ENCODE data around the gene FFAR1. TPM values are rescaled to one million over a fixed set of nuclear protein-coding genes. Genes with fewer than 3 reads are reported as not detected.

Gene FFAR1
- total RNA-seq, 4 donors from 2014 or later: not detected

DNA sequence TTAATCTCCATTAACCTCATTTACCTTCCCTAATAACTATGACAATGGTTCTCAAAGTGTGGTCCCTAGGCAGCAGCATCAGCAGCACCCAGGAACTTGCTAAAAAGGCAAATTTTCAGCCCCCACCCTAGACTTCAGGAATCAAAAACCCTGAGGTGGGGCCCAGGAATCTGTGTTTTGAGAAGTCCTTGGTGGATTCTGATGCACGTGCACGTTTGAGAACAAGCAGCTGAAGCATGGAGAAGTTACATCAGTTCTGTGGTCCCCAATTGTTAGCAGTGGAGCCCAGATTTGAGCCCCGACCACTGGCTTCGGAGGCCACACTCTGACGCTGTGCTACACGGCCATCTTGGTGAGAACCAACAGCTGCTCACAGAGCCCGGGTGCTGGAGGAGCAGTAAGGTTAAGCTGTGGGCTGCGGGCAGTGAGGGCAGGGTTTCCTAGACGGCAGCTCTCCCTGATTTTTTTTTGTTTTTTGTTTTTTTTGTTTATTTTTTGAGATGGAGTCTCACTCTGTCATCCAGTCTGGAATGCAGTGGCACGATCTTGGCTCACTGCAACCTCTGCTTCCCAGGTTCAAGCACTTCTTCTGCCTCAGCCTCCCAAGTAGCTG lies 32.7 kb upstream of the FFAR1 start:
- ATAC-seq (ENCODE audit: low FRiP score): no peak
- no peak for DNase-seq (ENCODE audit: low spot score)
- TF ChIP-seq, protein P1, sequence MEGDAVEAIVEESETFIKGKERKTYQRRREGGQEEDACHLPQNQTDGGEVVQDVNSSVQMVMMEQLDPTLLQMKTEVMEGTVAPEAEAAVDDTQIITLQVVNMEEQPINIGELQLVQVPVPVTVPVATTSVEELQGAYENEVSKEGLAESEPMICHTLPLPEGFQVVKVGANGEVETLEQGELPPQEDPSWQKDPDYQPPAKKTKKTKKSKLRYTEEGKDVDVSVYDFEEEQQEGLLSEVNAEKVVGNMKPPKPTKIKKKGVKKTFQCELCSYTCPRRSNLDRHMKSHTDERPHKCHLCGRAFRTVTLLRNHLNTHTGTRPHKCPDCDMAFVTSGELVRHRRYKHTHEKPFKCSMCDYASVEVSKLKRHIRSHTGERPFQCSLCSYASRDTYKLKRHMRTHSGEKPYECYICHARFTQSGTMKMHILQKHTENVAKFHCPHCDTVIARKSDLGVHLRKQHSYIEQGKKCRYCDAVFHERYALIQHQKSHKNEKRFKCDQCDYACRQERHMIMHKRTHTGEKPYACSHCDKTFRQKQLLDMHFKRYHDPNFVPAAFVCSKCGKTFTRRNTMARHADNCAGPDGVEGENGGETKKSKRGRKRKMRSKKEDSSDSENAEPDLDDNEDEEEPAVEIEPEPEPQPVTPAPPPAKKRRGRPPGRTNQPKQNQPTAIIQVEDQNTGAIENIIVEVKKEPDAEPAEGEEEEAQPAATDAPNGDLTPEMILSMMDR (IDR thresholded peaks at IDR 0.05): no peak

DNA sequence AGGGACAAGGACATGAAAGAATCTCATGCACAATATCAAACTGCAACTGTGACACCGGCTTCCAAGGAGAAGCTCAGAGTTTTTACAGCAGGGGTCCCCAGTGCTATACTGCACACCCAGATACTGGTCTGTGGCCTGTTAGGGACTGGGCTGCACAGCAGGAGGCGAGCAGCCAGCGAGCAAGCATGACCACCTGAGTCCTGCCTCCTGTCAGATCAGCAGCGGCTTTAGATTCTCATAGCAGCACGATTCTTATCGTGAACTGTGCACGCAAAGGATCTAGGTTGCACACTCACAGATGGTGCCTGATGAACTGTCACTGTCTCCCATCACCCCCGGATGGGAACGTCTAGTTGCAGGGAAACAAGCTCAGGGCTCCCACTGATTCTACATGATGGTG lies 31.8 kb upstream of the FFAR1 start:
- TF ChIP-seq, protein P1 (IDR thresholded peaks at IDR 0.05): no peak
- DNase-seq (ENCODE audit: low spot score) (no peak), ATAC-seq (ENCODE audit: low FRiP score) (no peak)

DNA sequence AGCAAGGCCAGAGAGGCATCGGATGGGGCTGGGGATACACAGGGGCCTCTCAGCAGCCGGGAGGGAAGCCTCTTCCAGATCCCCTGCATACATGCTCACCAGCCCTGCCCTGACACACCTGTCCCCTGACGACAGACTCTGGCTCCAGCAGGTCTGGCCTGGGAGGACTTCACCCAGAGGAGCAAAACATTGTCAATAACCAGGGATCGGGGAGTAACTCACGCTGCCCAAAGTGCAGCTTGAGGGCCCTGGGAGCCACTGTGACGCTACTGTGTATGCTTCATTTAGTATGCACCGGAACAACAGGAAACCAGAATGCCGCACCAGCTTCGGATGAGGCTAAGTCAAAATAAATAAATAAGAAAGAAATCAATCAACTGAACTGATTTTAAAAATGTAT lies 31.1 kb upstream of the FFAR1 start:
- no peak for ATAC-seq (ENCODE audit: low FRiP score)
- no peak for DNase-seq (ENCODE audit: low spot score)
- TF ChIP-seq, protein P1 (IDR thresholded peaks at IDR 0.05): no peak

DNA sequence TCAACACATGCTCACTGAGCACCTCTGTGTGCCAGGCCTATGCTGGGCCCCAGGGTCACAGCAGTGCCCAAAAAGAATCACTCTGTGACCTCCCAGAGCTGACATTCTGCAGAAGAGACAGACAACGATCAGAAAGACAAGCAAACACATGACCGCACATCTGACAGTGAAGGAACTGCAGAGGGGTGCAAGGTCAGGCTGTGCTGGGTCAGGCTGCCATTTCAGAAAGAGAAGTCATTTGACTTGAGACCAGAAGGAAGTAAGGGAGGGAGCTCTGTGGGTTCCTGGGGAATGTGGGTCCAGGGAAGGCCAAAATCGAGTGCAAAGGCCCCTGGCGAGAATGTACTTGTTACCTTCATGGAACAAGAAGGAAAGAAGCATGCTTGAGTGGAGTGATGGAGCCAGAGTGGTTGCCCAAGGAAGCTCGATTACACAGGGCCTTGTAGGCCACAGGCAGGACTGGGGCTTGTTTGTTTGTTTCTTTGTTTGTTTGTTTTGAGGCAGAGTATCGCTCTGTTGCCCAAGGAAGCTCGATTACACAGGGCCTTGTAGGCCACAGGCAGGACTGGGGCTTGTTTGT lies 30.1 kb upstream of the FFAR1 start:
- no peak for DNase-seq (ENCODE audit: low spot score)
- ATAC-seq (ENCODE audit: low FRiP score): no peak
- TF ChIP-seq, protein P1 (IDR thresholded peaks at IDR 0.05): no peak

DNA sequence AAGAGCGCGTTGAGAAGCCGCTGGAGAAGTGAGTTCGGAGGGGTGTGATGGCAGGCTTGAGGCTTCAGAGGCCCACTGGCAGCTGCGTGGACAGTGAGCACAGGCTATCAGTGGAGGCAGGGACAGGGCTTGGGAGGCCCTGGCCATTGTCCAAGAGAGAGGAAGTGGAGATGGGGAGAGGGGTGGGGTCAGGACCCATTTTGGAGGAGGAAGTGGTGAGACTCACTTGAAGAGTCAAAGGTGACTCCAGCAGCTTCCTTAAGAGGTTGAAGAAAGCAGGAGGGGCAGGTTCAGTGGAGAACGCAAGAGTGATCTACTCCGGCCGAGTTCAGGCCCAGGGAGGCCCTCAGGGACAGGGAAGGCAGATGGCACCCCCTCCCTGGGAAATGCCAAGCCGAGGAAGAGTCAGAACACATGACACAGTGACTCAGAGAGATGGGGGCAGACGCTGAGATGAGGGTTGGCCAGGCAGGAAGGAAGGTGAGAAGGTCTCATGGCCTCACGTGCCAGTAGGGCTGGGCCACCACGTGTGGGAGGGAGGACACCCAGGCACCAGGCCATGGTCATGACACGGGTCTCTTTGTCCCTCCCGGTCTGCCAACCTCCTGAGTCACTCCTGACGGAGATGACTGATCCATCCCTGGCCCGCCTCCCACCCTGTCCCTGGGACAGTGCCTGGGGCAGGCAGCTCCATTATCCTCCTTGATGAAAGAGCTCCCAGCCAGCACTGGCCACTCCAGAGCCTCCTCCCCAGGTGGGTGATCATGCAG lies 28.8 kb upstream of the FFAR1 start:
- peak; percentile 45 for DNase-seq (ENCODE audit: low spot score)
- peak; percentile 71 for ATAC-seq (ENCODE audit: low FRiP score)
- TF ChIP-seq, protein P1 (IDR thresholded peaks at IDR 0.05): no peak

DNA sequence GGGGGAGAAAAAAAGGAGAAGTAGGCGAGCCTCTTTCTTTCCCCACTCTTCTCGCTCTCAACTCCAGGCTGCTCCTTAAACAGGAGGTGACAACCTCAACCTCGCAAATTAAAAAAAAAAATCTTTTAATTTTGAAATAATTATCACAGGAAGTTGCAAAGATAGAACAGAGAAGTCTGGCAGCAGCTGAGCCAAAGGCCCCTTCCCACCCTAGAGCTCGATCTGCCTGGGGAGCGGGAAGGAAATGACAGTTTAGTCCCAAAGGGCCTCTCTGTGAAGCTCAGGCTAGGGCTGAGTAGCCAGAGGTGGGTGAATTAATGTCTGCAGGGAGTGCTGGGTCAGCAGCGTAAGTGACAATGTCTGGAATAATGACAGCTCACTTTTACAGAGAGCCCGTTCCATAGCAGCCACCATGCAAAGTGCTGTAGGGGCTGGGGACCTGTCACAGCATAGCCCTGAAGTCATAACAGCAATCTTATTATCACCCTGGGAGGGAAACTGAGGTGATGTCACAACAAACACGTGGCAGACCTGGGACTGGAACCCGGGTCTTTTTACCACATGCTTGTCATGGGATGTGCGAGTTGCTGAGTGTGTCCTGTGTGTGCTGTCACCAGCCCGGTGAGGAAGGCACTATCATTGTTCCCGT lies 27.5 kb upstream of the FFAR1 start:
- no peak for ATAC-seq (ENCODE audit: low FRiP score)
- TF ChIP-seq, protein P1 (IDR thresholded peaks at IDR 0.05): no peak

More for the DNA sequence above, 27.5 kb upstream of the FFAR1 start:
- no peak for DNase-seq (ENCODE audit: low spot score)
